GM19395 (cell line): Measurements from ENCODE around the gene SPTY2D1.
"Not testable (repeated sequence)": the region's sequence is repeated elsewhere in the genome, so short reads cannot be mapped to it uniquely, and the experiment has no call there.

ENCODE experiments used
- ATAC-seq: cut with Tn5 transposase; IDR thresholded peaks from one replicate; pipeline ENCODE4 v1.9.1; 2021; ENCODE audit warnings: mild to moderate bottlenecking, moderate library complexity; ENCODE audit not compliant: unreplicated experiment

Gene SPTY2D1

GRCh38 chr11:18618342-18619025, 15.7 kb downstream of the SPTY2D1 start:
- no peak for ATAC-seq

- no peak for ATAC-seq
Observed at GRCh38 chr11:18617688-18618341, 16.3 kb downstream of the SPTY2D1 start.

GRCh38 chr11:18615628-18616392, 18.3 kb downstream of the SPTY2D1 start:
- ATAC-seq, result peak; percentile 92

GRCh38 chr11:18614667-18615066, 19.5 kb downstream of the SPTY2D1 start:
- ATAC-seq, result no peak

- ATAC-seq, result no peak
Observed at GRCh38 chr11:18612394-18612793, 21.7 kb downstream of the SPTY2D1 start.

- ATAC-seq, result no peak
Observed at GRCh38 chr11:18611196-18611595, 22.9 kb downstream of the SPTY2D1 start.

GRCh38 chr11:18608376-18608775, 25.8 kb downstream of the SPTY2D1 start:
- no peak for ATAC-seq

- no peak for ATAC-seq
Observed at GRCh38 chr11:18600915-18601569, 33.1 kb downstream of the SPTY2D1 start.

GRCh38 chr11:18599739-18600230, 34.4 kb downstream of the SPTY2D1 start, which contains the start of gene MISFA:
TSS of gene MISFA (plus strand) at chr11:18599789. CDS start at chr11:18599929, 140 bp downstream.
- ATAC-seq, result no peak

GRCh38 chr11:18594999-18595749, 39.0 kb downstream of the SPTY2D1 start:
- no peak for ATAC-seq

GRCh38 chr11:18594088-18594487, 40.1 kb downstream of the SPTY2D1 start:
- not testable (repeated sequence) for ATAC-seq

- ATAC-seq, result no peak
Observed at GRCh38 chr11:18590571-18590970, 43.6 kb downstream of the SPTY2D1 start.

- peak; percentile 58 for ATAC-seq
Observed at GRCh38 chr11:18588297-18589252, 45.6 kb downstream of the SPTY2D1 start, which contains the start of gene UEVLD. TSS of gene UEVLD (minus strand) at chr11:18588734. CDS start at chr11:18588654, 80 bp downstream.

GRCh38 chr11:18581825-18582224, 52.3 kb downstream of the SPTY2D1 start:
- no peak for ATAC-seq

- no peak for ATAC-seq
Observed at GRCh38 chr11:18580113-18580766, 53.9 kb downstream of the SPTY2D1 start.

GRCh38 chr11:18578975-18579598, 55.1 kb downstream of the SPTY2D1 start:
- peak; percentile 89 for ATAC-seq

- ATAC-seq, result no peak
Observed at GRCh38 chr11:18575361-18575760, 58.8 kb downstream of the SPTY2D1 start.

GRCh38 chr11:18567081-18567480, 67.1 kb downstream of the SPTY2D1 start:
- no peak for ATAC-seq
